CD14-positive monocyte (primary cell): Measurements from ENCODE around the gene DNAH10. TPM values are rescaled to one million over a fixed set of nuclear protein-coding genes. Genes with fewer than 3 reads are reported as not detected.

ENCODE experiments used
- DNase-seq, 3 donors: peaks; one replicate each; pipeline ENCODE4 v3.0.0-alpha.2; 2011 to 2022
- H2AFZ ChIP-seq: 2 replicates; pipeline ENCODE4 v1.6.0; 2012; ENCODE audit warnings: mild to moderate bottlenecking, low read depth, low read length, inconsistent platforms; ENCODE audit not compliant: insufficient read depth, poor library complexity, severe bottlenecking
- H3K27ac ChIP-seq, 2 donors: 1 replicate in 1 of 2; 2 replicates in 1 of 2; pipeline ENCODE4 v1.5.1; 2012 to 2013; ENCODE audit warnings: low read length in 2 of 2, control low read depth in 1 of 2, inconsistent platforms in 1 of 2, low read depth in 1 of 2, mild to moderate bottlenecking in 1 of 2
- H3K27me3 ChIP-seq, 2 donors: one replicate each; pipeline versions ENCODE4 v1.6.0 to v1.6.1; 2011 to 2013; ENCODE audit warnings: low read length in 2 of 2; ENCODE audit not compliant: control insufficient read depth in 2 of 2, insufficient read depth in 2 of 2
- H3K36me3 ChIP-seq, 2 donors: replicated peaks in 1 of 2; 1 replicate in 1 of 2; 2 replicates in 1 of 2; pipeline versions ENCODE4 v1.5.1 to v1.6.1; 2012 to 2013; ENCODE audit warnings: low read length in 2 of 2, control low read depth in 1 of 2, inconsistent platforms in 1 of 2, mild to moderate bottlenecking in 1 of 2; ENCODE audit not compliant: insufficient read depth in 2 of 2, control insufficient read depth in 1 of 2
- H3K4me1 ChIP-seq, 2 donors: 1 replicate in 1 of 2; 2 replicates in 1 of 2; pipeline versions ENCODE4 v1.5.1 to v1.6.1; 2012 to 2013; ENCODE audit warnings: low read length in 2 of 2, control low read depth in 1 of 2, inconsistent platforms in 1 of 2, mild to moderate bottlenecking in 1 of 2, moderate library complexity in 1 of 2; ENCODE audit not compliant: insufficient read depth in 2 of 2, control insufficient read depth in 1 of 2
- H3K4me2 ChIP-seq: replicated peaks from 2 replicates; pipeline ENCODE3; 2012; ENCODE audit warnings: low read length, moderate library complexity, mild to moderate bottlenecking; ENCODE audit not compliant: poor library complexity, severe bottlenecking; ENCODE audit errors: extremely low read depth
- H3K4me3 ChIP-seq, 3 experiments: fragments of 200-600 bp in 1 of 3; sonication (generic) in 1 of 3; replicated peaks in 1 of 3; 1 replicate in 2 of 3; 2 replicates in 1 of 3; pipeline ENCODE4 v1.5.1; 2011 to 2013; ENCODE audit warnings: low read length in 3 of 3, mild to moderate bottlenecking in 3 of 3, control low read depth in 2 of 3, low read depth in 2 of 3, inconsistent platforms in 1 of 3, moderate library complexity in 1 of 3
- H3K79me2 ChIP-seq: 2 replicates; pipeline ENCODE4 v1.6.0; 2012; ENCODE audit warnings: mild to moderate bottlenecking, control low read depth, inconsistent platforms, low read length, moderate library complexity; ENCODE audit not compliant: insufficient read depth
- H3K9ac ChIP-seq: 2 replicates; pipeline ENCODE4 v1.6.0; 2017; ENCODE audit warnings: low read length, mild to moderate bottlenecking; ENCODE audit not compliant: insufficient read depth, poor library complexity, severe bottlenecking
- H3K9me3 ChIP-seq, 2 donors: replicated peaks in 1 of 2; 1 replicate in 1 of 2; 2 replicates in 1 of 2; pipeline versions ENCODE4 v1.5.1 to v1.6.1; 2012 to 2013; ENCODE audit warnings: low read length in 2 of 2, control low read depth in 1 of 2; ENCODE audit not compliant: control insufficient read depth in 1 of 2, insufficient read depth in 1 of 2
- H4K20me1 ChIP-seq: 2 replicates; pipeline ENCODE4 v1.6.0; 2012; ENCODE audit warnings: mild to moderate bottlenecking, low read length, control low read depth, moderate library complexity; ENCODE audit not compliant: insufficient read depth
- H3K27ac Mint-ChIP-seq, 7 donors: one replicate each; pipeline ENCODE4 v1.8.0; 2020; ENCODE audit warnings: mild to moderate bottlenecking in 7 of 7, mixed read lengths in 7 of 7, moderate library complexity in 6 of 7, inconsistent platforms in 2 of 7
- H3K27me3 Mint-ChIP-seq, 3 donors: one replicate each; pipeline ENCODE4 v1.8.0; 2021 to 2022; ENCODE audit warnings: low read depth in 3 of 3, mild to moderate bottlenecking in 3 of 3, mixed read lengths in 3 of 3, moderate library complexity in 3 of 3, inconsistent platforms in 1 of 3
- H3K36me3 Mint-ChIP-seq, 2 donors: one replicate each; pipeline ENCODE4 v1.8.0; 2020; ENCODE audit warnings: mixed read lengths in 2 of 2, inconsistent platforms in 1 of 2, mild to moderate bottlenecking in 1 of 2
- H3K4me1 Mint-ChIP-seq: one replicate; pipeline ENCODE4 v1.8.0; 2020; ENCODE audit warnings: mild to moderate bottlenecking, mixed read lengths
- H3K4me3 Mint-ChIP-seq, 2 donors: one replicate each; pipeline ENCODE4 v1.8.0; 2020; ENCODE audit warnings: mild to moderate bottlenecking in 2 of 2, mixed read lengths in 2 of 2, moderate library complexity in 1 of 2
- H3K9me3 Mint-ChIP-seq, 7 donors: one replicate each; pipeline ENCODE4 v1.8.0; 2020 to 2022; ENCODE audit warnings: mixed read lengths in 7 of 7, mild to moderate bottlenecking in 6 of 7, moderate library complexity in 6 of 7, inconsistent platforms in 2 of 7
- WGBS: methylation state at CpG from one replicate; pipeline ENCODE4 v1.1.5; 2013; ENCODE audit warnings: missing lambda C conversion rate; ENCODE audit not compliant: insufficient coverage; 5-methylcytosine and 5-hydroxymethylcytosine counted together
- intact Hi-C, 2 donors: fragments of 100-400 bp; cut with micrococcal nuclease; formaldehyde crosslinking; loops; one replicate each; pipeline versions ENCODE4 v1.15.0 to v1.15.1; 2023
- polyA plus RNA-seq, 3 donors: library from polyadenylated mRNA; depleted of rRNA in 1 of 3; unstranded in 2 of 3; stranded (reverse) in 1 of 3; fragments of 300-500 nt in 2 of 3; fragments of >200 nt in 1 of 3; fragmentation: Illumina TruSeq in 2 of 3; gene quantifications; 1 replicate in 2 of 3; 2 replicates in 1 of 3; pipeline ENCODE4 v1.2.3, GENCODE V29; 2012 to 2021
- TF ChIP-seq, protein P1 (sequence below): fragments of 200-600 bp; IDR thresholded peaks from one replicate; pipeline ENCODE4 v1.8.0; 2022; ENCODE audit warnings: antibody characterized with exemption, mild to moderate bottlenecking

Gene DNAH10
- polyA plus RNA-seq, 3 donors: not detected

DNA sequence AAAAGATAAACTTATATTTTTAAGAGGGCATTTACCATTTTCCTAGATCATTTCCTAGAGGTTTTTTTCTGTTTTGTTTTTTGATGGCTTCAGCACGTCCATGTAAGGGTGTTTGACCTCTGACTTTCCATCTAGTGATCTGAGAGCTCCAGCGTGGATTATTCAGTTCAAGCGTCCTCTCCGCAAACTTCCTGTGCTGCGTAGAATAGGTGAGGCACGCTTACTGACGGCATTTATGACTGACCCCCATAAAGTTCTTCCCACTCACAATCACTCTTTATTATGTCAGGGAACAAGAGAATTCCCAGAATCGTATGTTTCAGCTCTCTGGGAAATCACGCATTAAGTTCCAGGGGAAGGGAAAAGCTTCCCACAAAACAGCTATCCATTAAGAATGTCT is 194.1 kb downstream of the DNAH10 start:
- H3K27me3 ChIP-seq: no peaks in the 10 kb centered on the region
- no peaks in the 10 kb centered on the region for H3K4me1 ChIP-seq
- H2AFZ ChIP-seq: no peak overlapping the region
- no peak for DNase-seq
- intact Hi-C loops: no loop called here
- H3K27me3 Mint-ChIP-seq: no peaks in the 10 kb centered on the region
- H3K36me3 ChIP-seq: no peaks in the 10 kb centered on the region
- H3K36me3 Mint-ChIP-seq: no peaks in the 10 kb centered on the region
- no peak overlapping the region for H3K9ac ChIP-seq
- no CpG with 5 or more reads among the region's 9 CpGs for WGBS
- H3K4me3 ChIP-seq: no peak overlapping the region
- no peak overlapping the region for H3K27ac Mint-ChIP-seq
- peaks cover 0 to 2% (median 0%) of the 10 kb centered on the region in 7 donors for H3K9me3 Mint-ChIP-seq
- H3K4me3 Mint-ChIP-seq: no peak overlapping the region
- no peaks in the 10 kb centered on the region for H3K79me2 ChIP-seq
- H3K9me3 ChIP-seq: no peaks in the 10 kb centered on the region
- no peaks in the 10 kb centered on the region for H3K4me1 Mint-ChIP-seq
- no peak overlapping the region for H3K4me2 ChIP-seq
- H4K20me1 ChIP-seq: no peaks in the 10 kb centered on the region
- no peak overlapping the region for H3K27ac ChIP-seq
- TF ChIP-seq, protein P1, sequence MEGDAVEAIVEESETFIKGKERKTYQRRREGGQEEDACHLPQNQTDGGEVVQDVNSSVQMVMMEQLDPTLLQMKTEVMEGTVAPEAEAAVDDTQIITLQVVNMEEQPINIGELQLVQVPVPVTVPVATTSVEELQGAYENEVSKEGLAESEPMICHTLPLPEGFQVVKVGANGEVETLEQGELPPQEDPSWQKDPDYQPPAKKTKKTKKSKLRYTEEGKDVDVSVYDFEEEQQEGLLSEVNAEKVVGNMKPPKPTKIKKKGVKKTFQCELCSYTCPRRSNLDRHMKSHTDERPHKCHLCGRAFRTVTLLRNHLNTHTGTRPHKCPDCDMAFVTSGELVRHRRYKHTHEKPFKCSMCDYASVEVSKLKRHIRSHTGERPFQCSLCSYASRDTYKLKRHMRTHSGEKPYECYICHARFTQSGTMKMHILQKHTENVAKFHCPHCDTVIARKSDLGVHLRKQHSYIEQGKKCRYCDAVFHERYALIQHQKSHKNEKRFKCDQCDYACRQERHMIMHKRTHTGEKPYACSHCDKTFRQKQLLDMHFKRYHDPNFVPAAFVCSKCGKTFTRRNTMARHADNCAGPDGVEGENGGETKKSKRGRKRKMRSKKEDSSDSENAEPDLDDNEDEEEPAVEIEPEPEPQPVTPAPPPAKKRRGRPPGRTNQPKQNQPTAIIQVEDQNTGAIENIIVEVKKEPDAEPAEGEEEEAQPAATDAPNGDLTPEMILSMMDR: no peak

DNA sequence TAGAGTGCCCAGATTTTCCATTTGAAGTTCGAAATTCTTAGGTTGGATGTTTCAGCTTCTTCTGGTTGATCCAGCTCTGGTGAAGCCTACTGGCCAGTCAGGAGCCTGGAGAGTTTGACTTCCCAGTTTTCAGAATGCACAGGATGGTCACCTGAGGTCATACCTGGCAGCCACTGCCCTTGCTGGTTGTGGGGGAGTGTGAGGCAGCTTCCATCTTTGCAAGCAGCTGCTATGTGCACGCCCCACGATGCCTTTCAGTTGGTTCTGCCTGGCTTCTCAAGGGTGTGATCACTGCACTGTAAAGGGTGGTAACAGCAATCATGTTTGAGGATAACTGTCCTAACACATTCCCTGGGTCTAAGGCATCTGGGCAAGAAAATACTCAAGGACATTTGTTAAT is 195.1 kb downstream of the DNAH10 start:
- Histone ChIP-seq H3K36me3 (no peaks in the 10 kb centered on the region), H3K4me3 (no peak overlapping the region), H3K4me2 (no peak overlapping the region), H4K20me1 (no peaks in the 10 kb centered on the region), H3K9me3 (no peaks in the 10 kb centered on the region), H3K27me3 (no peaks in the 10 kb centered on the region), H3K9ac (no peak overlapping the region), H3K4me1 (no peaks in the 10 kb centered on the region), H3K79me2 (no peaks in the 10 kb centered on the region), H2AFZ (no peak overlapping the region), H3K27ac (no peak overlapping the region)
- Mint-ChIP-seq H3K4me3 (no peak overlapping the region), H3K27me3 (no peaks in the 10 kb centered on the region), H3K4me1 (no peaks in the 10 kb centered on the region), H3K27ac (no peak overlapping the region), H3K36me3 (no peaks in the 10 kb centered on the region), H3K9me3 (no peaks in the 10 kb centered on the region)
- intact Hi-C loops: no loop called here
- WGBS: 93% methylated on average over 2 of the region's 3 CpGs
- no peak for DNase-seq
- TF ChIP-seq, protein P1: no peak
